ENCODE data around the gene ENOX1. TPM values are rescaled to one million over a fixed set of nuclear protein-coding genes. Genes with fewer than 3 reads are reported as not detected.

Gene ENOX1
- total RNA-seq, 4 donors from 2014 or later, result 3.6 to 18.7 (median 5.7) TPM

DNA sequence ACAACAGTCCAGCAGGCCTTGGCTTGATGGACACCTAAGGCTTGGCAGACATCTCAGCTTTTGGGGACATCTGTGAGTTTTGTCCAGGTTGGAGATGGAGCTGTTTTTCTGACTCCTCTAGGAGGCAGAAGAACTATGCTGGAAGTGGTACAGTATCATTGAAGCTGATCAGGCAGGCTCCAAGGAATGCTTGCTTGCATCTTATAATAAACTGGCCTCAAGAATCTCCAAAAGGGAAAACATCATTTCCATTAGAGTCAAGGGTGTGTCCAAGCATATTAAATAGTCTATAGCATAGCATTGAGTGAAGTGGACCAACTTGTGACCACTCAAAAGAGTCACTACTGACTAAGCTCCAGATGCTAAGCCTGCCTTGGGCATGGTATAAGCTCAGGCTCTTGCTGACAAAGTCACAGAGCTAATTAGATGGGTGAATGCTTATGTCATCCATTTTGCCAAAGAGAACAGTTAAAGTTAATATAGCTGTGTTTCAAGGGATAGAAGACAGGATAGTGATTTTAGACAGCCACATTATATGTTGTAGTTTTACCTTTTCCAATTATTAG is 547.4 kb downstream of the ENOX1 start:
- Histone ChIP-seq H3K27ac (no peak overlapping the region), H3K9me3 (no peaks in the 10 kb centered on the region), H3K4me3 (no peak overlapping the region), H3K4me1 (no peaks in the 10 kb centered on the region), H3K27me3 (no peaks in the 10 kb centered on the region), H3K36me3 (no peaks in the 10 kb centered on the region)
- TF ChIP-seq, protein P1, sequence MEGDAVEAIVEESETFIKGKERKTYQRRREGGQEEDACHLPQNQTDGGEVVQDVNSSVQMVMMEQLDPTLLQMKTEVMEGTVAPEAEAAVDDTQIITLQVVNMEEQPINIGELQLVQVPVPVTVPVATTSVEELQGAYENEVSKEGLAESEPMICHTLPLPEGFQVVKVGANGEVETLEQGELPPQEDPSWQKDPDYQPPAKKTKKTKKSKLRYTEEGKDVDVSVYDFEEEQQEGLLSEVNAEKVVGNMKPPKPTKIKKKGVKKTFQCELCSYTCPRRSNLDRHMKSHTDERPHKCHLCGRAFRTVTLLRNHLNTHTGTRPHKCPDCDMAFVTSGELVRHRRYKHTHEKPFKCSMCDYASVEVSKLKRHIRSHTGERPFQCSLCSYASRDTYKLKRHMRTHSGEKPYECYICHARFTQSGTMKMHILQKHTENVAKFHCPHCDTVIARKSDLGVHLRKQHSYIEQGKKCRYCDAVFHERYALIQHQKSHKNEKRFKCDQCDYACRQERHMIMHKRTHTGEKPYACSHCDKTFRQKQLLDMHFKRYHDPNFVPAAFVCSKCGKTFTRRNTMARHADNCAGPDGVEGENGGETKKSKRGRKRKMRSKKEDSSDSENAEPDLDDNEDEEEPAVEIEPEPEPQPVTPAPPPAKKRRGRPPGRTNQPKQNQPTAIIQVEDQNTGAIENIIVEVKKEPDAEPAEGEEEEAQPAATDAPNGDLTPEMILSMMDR (IDR thresholded peaks at IDR 0.05), result no peak
- TF ChIP-seq POLR2A (IDR thresholded peaks at IDR 0.05), result no peak
- intact Hi-C loops (cut with DNase I; ENCODE audit: low total_unique reads), result no loop called here
- DNase-seq, result no peak

DNA sequence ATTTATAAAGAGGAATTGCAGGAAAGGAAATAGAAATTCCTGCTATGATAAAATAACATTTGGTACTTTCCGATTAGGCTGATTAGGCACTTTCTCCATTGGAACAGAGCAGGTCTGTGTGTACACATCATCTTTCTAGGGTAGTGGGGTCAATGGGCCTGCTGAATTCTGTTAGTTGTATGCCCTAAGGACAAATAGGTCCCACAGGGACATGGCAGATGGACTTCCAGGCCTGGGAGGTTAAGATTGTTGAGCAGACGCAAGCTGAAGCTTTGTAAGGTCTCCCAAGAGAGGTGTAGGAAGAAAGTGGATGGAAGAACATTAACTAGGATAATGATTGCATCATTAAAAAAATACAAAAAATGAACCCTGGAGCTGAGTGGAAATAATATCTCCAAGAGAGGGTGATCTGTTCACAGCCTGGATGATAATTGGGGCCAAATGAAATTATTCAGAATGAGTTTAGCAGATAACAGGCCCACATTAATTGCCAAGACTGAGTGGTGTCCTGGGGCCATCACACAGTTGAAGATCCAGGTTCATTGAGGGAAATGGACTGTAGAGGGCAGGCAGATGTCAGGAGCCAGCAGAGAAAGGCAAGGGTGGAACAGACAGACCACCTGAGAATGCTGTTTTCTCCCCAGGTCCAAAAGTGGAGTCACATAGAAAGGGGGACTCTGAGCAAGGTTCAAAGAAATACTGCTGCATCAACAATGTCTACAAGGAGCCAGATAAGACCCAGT is 548.3 kb downstream of the ENOX1 start:
- no peak for DNase-seq
- Histone ChIP-seq H3K36me3 (no peaks in the 10 kb centered on the region), H3K9me3 (no peaks in the 10 kb centered on the region), H3K4me1 (no peaks in the 10 kb centered on the region), H3K27me3 (no peaks in the 10 kb centered on the region), H3K4me3 (no peak overlapping the region), H3K27ac (no peak overlapping the region)
- intact Hi-C loops (cut with DNase I; ENCODE audit: low total_unique reads), result no loop called here
- TF ChIP-seq, protein P1 (IDR thresholded peaks at IDR 0.05), result no peak
- TF ChIP-seq POLR2A (IDR thresholded peaks at IDR 0.05), result no peak

DNA sequence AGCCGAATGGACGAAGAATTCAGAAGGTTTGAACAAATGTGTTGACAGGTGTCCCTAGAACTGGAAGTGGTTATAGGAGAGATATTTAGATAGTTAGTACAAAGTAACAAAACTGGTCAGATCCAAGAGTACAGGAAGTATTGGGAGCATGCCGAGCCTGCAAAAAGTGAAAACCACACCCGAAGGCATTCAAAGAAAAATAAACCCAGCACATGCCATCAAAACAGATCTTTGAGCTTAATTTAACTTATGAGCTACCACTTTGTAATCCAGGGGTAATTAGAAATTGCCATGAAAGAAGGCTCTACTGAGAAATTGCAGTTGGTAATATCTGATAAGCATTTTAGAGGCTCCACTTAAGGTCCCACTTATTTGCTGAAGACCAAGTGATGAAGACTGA is 549.2 kb downstream of the ENOX1 start:
- DNase-seq, result no peak
- H3K4me3 ChIP-seq, result no peak overlapping the region
- no peaks in the 10 kb centered on the region for H3K27me3 ChIP-seq
- intact Hi-C loops (cut with DNase I; ENCODE audit: low total_unique reads), result no loop called here
- H3K36me3 ChIP-seq, result no peaks in the 10 kb centered on the region
- TF ChIP-seq, protein P1 (IDR thresholded peaks at IDR 0.05), result no peak
- no peak for TF ChIP-seq POLR2A (IDR thresholded peaks at IDR 0.05)
- no peak overlapping the region for H3K27ac ChIP-seq
- H3K9me3 ChIP-seq, result no peaks in the 10 kb centered on the region
- peaks cover 0 to 3% of the 10 kb centered on the region in 2 donors for H3K4me1 ChIP-seq

DNA sequence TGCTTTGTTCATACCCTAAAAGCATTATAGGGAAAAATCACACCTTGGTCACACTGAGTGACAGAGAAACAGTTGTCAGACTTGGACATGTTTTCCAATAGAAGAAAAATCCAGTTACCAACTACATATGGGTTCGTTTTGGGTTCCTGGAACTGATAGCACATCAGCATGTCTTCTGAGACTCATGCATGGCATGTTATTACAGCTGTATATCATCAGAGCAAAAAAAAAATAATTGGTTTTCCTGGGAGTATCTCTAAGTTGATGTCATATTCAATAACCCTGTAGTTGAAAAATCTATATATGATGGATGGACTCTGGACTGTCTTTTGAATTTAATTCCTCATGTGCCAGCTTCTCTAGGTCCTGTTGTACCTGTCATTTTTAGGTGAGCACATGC is 551.7 kb downstream of the ENOX1 start:
- no peak for DNase-seq
- intact Hi-C loops (cut with DNase I; ENCODE audit: low total_unique reads), result no loop called here
- TF ChIP-seq, protein P1 (IDR thresholded peaks at IDR 0.05), result no peak
- TF ChIP-seq POLR2A (IDR thresholded peaks at IDR 0.05), result no peak

DNA sequence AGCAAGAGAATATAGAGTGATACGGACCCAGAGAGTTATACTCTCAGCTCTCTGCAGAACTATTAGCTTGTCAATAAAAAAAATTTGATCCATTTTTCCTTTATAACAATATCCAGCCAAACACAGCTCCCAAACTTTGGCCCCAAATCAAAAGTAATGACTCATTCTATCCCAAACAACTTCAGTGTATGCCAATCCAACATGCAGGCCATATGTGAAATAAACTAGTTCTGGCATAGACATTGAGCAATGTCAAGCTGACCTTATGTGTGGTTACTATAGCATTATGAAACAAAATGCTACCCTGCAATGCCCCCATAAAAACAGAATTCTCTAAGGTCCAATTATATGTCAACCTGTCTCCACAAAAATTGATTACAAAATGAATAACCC is 553.9 kb downstream of the ENOX1 start:
- H3K27me3 ChIP-seq, result no peaks in the 10 kb centered on the region
- DNase-seq, result no peak
- peaks cover 0 to 3% of the 10 kb centered on the region in 2 donors for H3K4me1 ChIP-seq
- intact Hi-C loops (cut with DNase I; ENCODE audit: low total_unique reads), result no loop called here
- H3K36me3 ChIP-seq, result no peaks in the 10 kb centered on the region
- H3K27ac ChIP-seq, result no peak overlapping the region
- TF ChIP-seq, protein P1 (IDR thresholded peaks at IDR 0.05), result no peak
- TF ChIP-seq POLR2A (IDR thresholded peaks at IDR 0.05), result no peak
- H3K9me3 ChIP-seq, result no peaks in the 10 kb centered on the region
- H3K4me3 ChIP-seq, result no peak overlapping the region

More for the DNA sequence above, 551.7 kb downstream of the ENOX1 start:
- no peaks in the 10 kb centered on the region for H3K27me3 ChIP-seq
- H3K4me3 ChIP-seq, result no peak overlapping the region
- no peaks in the 10 kb centered on the region for H3K9me3 ChIP-seq
- no peaks in the 10 kb centered on the region for H3K36me3 ChIP-seq
- peaks cover 0 to 3% of the 10 kb centered on the region in 2 donors for H3K4me1 ChIP-seq
- no peak overlapping the region for H3K27ac ChIP-seq
